ENCODE results near the gene SMAD2. TPM values are rescaled to one million over a fixed set of nuclear protein-coding genes. Genes with fewer than 3 reads are reported as not detected.
"Not testable (repeated sequence)": the region's sequence is repeated elsewhere in the genome, so short reads cannot be mapped to it uniquely, and the experiment has no call there.

SMAD2 gene
- total RNA-seq, 1 experiment from 2014 or later = 124 TPM

GRCh38 chr18:47771922-47772321 is 158.5 kb downstream of the SMAD2 start:
- no peak for DNase-seq (ENCODE audit: low spot score)
- intact Hi-C loops (cut with micrococcal nuclease; ENCODE audit: unreplicated experiment) = loop anchor here (1.0 kb wide), 1 partner anchor 250 kb away; no protein-coding TSS in a partner anchor
- no TSS peak for BruUV-seq (replicated peaks)
- TF ChIP-seq CTCF (conservative IDR thresholded peaks at IDR 0.05; ENCODE audit: low read depth, low read length) = no peak
- TF ChIP-seq EZH2 (IDR thresholded peaks at IDR 0.05; ENCODE audit: borderline replicate concordance, low read depth, low read length, poor library complexity, severe bottlenecking) = no peak
- ChIA-PET POLR2A (ENCODE audit: low non-redundant PET) (no interaction called here), CTCF (interaction anchor here (1.1 kb wide), 1 partner anchor 225 kb away, joined by 3 read pairs; no protein-coding TSS in a partner anchor)
- no peaks in the 10 kb centered on the region for H3K4me1 ChIP-seq (ENCODE audit: insufficient read depth, low read length, poor library complexity, severe bottlenecking)
- H3K27ac ChIP-seq (ENCODE audit: low read depth, low read length, poor library complexity, severe bottlenecking) = no peak overlapping the region
- H3K9me3 ChIP-seq (ENCODE audit: low read depth, low read length, poor library complexity, severe bottlenecking) = no peaks in the 10 kb centered on the region
- H3K36me3 ChIP-seq (ENCODE audit: insufficient read depth, low read length, poor library complexity, severe bottlenecking) = no peaks in the 10 kb centered on the region
- H3K27me3 ChIP-seq (replicated peaks; ENCODE audit: insufficient read depth, low read depth, low read length, poor library complexity) = no peaks in the 10 kb centered on the region
- H3K4me3 ChIP-seq (ENCODE audit: low read depth, low read length, poor library complexity, severe bottlenecking) = no peak overlapping the region

GRCh38 chr18:47767699-47768098 is 162.8 kb downstream of the SMAD2 start:
- no TSS peak for BruUV-seq (replicated peaks)
- ChIA-PET POLR2A (ENCODE audit: low non-redundant PET) (no interaction called here), CTCF (no interaction called here)
- no peaks in the 10 kb centered on the region for H3K36me3 ChIP-seq (ENCODE audit: insufficient read depth, low read length, poor library complexity, severe bottlenecking)
- no peak overlapping the region for H3K4me3 ChIP-seq (ENCODE audit: low read depth, low read length, poor library complexity, severe bottlenecking)
- TF ChIP-seq CTCF (conservative IDR thresholded peaks at IDR 0.05; ENCODE audit: low read depth, low read length) (no peak), EZH2 (IDR thresholded peaks at IDR 0.05; ENCODE audit: borderline replicate concordance, low read depth, low read length, poor library complexity, severe bottlenecking) (no peak)
- H3K9me3 ChIP-seq (ENCODE audit: low read depth, low read length, poor library complexity, severe bottlenecking) = no peaks in the 10 kb centered on the region
- no peak for DNase-seq (ENCODE audit: low spot score)
- intact Hi-C loops (cut with micrococcal nuclease; ENCODE audit: unreplicated experiment) = no loop called here
- H3K4me1 ChIP-seq (ENCODE audit: insufficient read depth, low read length, poor library complexity, severe bottlenecking) = no peaks in the 10 kb centered on the region
- no peak overlapping the region for H3K27ac ChIP-seq (ENCODE audit: low read depth, low read length, poor library complexity, severe bottlenecking)
- H3K27me3 ChIP-seq (replicated peaks; ENCODE audit: insufficient read depth, low read depth, low read length, poor library complexity) = no peaks in the 10 kb centered on the region

- H3K4me1 ChIP-seq (ENCODE audit: insufficient read depth, low read length, poor library complexity, severe bottlenecking); H3K4me3 ChIP-seq (ENCODE audit: low read depth, low read length, poor library complexity, severe bottlenecking); H3K36me3 ChIP-seq (ENCODE audit: insufficient read depth, low read length, poor library complexity, severe bottlenecking); POLR2A ChIA-PET (ENCODE audit: low non-redundant PET); H3K27ac ChIP-seq (ENCODE audit: low read depth, low read length, poor library complexity, severe bottlenecking); H3K27me3 ChIP-seq (replicated peaks; ENCODE audit: insufficient read depth, low read depth, low read length, poor library complexity); H3K9me3 ChIP-seq (ENCODE audit: low read depth, low read length, poor library complexity, severe bottlenecking); DNase-seq (ENCODE audit: low spot score); intact Hi-C loops (cut with micrococcal nuclease; ENCODE audit: unreplicated experiment); BruUV-seq (replicated peaks); CTCF ChIA-PET: not testable (repeated sequence)
Measured at GRCh38 chr18:47767198-47767597, 163.3 kb downstream of the SMAD2 start.

Measured in A673 (cell line).